Measurements from ENCODE around the gene SCAP.

The SCAP gene

DNA sequence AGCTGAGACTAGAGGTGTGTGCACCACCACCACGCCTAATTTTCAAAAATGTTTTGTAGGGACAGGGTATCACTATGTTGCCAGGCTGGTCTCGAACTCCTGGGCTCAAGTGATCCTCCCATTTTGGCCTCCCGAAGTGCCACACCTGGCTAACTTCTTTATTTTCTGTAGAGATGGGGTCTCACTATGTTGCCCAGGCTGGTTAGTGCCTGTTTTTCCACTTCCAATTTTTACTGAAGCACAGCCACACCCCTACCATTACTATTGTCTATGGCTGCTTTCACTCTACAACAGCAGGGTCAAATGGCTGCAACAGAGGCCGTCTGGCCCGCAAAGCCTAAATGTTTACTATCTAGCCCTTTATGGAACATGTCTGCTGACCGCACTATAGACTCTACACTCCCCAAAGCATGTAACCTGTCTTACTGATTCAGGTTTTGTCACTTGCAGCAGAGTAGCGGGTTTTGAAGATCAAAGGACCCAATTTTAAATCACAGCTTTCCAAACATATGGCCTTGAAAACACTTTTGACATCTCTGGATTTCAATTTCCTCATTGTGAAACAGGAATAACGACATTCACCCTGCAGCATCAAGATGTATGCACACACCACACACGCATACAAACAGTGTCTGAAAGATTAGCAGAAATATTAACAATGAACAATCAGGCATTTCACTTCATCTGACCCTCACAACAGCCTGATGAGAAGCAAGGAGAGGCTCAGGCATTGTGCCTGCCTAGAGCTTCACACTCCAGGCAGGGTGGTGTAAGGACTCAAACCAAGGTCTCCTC, 46.1 kb downstream of the SCAP start:
- no peak for DNase-seq

DNA sequence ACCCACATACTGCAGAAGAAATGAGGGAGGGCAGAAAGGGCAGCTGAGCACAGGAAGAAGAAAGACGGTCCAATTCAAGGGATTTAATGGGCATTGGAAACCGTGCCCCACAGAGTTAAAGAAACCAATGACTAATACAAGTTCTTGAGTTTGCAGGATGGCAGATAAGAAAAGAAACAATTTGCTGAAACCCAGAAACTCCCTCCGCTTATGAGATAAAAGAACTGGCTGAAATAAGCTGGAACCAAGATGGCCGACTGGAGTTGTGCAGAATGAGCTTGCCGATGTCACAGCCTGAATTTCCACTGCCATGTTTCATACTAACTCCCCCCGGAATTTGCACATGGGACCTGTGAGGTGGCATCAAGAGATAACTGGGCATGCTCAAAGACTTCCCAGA, 47.1 kb downstream of the SCAP start:
- no peak for DNase-seq

DNA sequence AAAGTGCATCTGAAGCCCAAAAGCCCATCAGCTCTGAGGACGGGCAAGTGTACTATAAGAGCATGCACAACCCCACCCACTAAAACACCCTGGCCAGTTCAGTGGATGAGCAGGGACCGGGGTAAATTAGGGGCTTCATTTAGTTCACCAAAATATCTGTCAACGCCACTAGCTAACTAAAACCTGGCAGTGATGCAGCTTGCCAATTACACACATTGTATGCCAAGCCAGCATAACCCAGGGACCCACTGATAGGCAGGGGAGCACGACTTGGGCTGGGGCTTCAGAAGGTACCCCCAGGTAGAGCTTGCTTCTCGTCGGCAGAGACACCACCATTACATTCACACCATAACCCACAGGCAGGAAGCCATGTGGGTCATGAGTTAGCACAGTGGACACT, 47.9 kb downstream of the SCAP start:
- DNase-seq: no peak

DNA sequence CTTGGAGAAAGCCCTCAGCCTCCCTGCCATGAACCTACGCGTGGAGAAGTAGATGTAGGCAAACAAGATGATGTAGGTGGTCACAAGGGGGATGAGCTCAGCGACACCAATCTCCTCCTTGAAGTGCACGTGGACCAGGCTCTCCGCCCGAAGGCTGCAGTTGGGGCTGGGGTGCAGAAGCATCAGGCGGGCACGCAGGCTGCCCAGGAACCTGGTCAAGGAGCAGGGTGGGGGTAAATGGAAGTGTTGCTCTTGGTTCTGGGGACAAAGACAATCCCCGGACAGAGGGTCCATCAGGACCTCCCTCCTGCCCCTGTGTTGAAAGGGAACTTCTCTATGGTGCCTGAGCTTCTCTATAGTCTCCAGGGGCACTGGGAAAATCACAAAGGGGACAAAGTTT, 49.8 kb downstream of the SCAP start:
- no peak for DNase-seq

DNA sequence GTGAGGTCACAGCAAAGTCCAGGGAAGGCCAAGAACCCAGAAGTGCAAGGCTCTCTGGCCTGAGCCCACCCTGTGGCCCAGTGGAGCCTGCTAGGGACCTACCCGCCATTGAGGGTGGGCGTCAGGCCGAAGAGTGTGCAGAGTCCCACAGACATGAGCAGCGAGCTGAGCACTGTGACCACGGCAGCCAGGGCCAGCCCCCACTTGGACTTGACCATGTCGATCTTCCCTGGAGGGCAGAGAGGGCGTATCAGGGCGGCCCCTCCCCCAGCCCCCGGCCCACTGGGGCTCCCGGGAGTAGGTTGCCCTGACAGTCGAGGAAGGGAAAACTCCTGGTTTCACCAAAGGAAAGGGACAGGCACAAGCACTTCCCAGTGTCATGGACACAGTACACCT, 50.4 kb downstream of the SCAP start:
- DNase-seq: no peak

DNA sequence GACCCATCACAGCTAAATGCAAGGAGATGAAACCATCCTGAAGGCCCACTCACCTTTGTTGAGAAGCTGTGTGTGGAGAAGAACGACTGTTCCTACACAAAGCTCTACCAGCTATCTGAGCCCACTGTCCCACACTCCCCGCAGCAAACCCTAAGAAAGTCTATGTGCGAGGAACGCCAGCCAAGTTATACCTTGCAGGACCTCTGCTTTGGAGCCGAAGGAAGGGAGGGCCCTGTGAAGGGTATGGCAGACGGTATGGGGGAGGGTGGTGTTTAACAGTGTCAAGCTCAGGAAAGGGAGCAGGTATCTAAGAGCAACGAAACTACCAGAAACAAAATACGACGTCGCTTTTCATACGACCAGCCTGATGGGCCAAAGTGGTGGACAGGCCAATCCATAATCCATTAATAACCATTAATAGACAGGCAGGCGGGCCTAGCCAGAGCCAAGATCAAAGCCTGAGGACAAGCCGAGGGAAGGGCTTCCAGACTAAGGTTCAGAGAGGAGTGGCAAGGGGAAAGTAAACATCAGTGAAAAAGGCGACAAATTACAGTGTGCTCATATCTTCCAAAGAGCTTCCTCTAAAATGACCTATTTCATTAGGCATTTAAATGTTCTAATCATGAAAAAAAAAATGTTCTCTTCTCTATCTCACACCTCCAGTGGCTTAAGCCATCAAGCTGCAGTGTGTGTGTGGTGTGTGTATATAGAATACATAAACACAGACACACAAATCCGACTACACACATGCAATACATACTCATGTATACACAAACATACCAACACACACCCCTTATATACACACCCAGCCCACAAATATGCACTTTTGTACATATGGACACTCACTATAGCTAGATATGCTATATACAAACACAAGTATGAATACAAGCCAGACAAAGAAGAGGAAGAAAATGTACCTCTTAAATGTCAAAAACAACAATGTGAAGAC, 51.0 kb downstream of the SCAP start:
- no peak for DNase-seq

DNA sequence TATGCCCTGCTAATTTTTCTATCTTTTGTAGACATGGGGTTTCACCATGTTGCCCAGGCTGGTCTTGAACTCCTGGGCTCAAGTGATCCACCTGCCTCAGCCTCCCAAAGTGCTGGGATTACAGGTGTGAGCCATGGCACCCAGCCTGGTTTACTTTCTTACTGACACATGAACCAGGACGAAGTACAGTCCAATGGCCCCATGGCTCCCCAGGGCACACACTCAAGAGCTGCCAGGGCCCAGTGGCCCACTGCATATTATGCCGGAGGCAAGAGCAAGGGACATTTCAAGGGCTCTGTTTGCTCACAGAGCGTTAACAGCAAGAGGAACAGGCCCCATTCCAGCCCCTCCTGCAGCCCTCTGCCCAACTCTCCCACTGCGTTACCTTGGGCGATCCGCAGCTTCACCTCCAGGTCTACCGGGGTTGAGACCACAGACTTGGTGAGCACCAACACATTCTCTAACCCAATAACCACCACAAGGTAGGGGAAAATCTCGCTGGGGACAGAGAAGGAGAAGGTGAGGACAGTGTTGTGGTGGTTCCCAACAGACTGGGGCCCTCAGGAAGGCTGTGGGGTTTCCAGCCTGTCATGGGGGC, 52.1 kb downstream of the SCAP start:
- no peak for DNase-seq

DNA sequence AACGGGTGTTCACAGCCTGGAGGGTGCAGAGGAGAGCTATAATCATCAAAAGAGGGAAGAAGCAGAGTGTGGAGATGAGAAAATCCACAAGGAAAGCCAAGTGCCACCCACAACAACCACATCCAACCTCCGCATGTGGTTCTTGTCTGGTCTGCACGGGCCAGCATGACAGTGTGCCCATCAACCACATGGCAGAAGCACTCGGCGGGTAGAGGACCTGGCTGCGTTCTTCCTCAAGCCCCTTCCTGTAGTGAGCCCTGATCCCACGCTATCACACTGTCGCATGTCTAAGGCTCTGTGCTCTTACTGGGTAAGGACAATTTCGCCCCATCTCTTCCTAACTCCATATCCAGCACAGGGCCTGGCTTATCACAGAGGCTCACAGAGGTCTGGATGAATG, 53.0 kb downstream of the SCAP start:
- DNase-seq: no peak

DNA sequence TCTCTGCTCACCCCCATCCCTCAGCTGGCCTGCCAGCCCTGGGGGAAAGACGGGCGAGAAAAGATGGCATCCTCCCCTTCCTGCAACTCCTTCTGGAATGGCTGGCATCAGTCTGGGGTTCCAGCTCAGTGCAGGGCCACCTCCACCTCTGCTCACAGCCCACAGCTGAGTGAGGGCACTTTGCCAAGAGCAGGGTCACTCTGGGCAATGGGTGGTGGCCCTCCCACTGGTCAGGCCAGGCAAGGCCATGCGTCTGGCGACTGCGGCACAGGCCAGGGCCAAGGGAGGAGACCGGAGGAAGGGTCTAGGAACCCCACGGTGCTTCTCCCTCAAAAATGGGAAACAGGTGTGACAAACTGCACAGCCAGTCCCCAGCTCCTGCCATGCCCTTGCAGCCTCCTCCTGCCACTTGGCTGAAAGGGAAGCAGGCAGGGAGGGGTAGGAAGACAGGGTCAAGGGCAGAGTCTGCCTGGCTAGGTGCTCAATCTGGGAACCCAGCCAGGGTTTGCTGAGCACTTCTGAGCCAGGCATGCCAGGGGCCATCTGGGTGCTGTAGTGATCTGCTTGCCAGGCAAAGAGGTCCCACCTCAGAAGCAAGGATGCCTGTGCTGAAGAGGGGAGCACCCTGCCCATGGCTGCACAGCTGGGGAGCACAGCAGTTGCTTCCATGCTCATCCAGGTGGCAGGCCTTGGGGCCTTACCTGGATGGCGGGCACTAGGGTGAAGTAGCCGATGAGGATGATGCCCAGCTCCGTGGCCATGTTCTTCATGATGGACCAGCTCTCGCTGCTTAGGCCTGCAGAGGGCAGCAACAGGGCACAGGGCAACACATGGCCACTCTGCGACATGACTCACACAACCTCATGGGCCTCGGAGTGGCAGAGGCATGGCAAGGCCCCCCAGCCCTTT, 53.7 kb downstream of the SCAP start:
- DNase-seq: no peak

DNA sequence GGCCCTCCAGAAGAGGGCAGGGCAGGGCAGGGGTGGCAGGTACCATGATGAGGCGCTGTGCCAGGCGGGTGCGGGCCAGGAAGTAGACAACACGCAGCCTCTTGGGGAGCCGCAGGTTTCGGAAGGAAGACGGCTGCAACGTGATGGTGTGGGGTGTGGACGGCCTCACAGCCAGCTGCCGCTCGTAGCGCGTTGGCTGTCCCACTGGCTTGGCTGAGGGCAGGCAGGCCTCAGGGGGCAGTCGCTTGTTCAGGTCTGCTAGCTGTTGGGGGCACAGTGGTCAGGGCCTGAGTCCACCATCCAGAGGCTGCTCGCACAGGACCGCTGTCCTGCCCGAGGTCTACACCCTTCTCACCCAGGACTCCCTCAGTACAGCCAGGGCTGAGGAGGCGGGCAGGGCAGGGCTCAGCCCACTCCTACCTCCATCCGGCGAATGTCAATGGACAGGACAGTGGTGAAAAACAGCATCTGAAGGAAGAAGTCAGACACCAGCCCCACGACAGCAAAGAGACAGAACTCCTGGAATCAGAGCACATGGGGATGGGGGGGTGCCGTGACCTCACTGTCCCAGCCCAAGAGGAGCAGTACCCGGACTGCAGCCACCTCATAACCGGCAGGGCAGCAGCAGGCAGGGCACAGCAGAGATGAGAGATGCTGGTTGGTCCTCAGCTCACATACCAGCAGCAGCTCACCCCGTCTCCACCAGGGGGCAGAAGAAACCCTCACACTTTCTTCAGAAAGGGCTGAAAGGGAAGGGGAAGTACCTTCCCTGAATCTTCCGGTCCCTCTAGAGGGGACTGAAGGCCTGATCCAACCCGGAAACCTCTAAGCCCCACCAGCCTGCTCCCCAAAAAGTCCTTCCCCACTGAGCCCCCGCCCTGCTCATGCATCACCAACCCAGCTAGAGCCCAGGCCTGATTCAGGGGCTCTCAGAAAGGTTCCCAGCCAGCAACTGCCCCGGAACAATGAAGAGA, 54.9 kb downstream of the SCAP start:
- peak; percentile 92 for DNase-seq

DNA sequence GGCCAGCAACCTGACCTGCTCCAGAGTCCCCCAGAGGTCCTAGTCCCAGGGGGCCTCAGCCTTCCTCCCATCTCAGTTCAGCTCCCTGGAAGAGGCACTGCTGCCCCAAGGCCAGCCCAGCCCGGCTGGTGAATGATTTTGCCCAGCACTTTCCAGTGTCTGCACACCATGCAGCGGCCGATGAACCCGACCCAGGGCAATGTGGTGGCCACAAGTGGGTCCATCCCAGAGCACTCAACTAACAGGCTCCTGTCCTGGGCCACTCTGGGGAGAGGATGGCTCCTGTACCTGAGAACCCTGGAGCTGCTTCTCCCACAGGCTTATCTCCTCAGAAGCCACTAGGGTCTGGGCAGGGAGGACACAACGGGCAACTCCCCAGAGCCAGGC, 55.7 kb downstream of the SCAP start:
- no peak for DNase-seq

DNA sequence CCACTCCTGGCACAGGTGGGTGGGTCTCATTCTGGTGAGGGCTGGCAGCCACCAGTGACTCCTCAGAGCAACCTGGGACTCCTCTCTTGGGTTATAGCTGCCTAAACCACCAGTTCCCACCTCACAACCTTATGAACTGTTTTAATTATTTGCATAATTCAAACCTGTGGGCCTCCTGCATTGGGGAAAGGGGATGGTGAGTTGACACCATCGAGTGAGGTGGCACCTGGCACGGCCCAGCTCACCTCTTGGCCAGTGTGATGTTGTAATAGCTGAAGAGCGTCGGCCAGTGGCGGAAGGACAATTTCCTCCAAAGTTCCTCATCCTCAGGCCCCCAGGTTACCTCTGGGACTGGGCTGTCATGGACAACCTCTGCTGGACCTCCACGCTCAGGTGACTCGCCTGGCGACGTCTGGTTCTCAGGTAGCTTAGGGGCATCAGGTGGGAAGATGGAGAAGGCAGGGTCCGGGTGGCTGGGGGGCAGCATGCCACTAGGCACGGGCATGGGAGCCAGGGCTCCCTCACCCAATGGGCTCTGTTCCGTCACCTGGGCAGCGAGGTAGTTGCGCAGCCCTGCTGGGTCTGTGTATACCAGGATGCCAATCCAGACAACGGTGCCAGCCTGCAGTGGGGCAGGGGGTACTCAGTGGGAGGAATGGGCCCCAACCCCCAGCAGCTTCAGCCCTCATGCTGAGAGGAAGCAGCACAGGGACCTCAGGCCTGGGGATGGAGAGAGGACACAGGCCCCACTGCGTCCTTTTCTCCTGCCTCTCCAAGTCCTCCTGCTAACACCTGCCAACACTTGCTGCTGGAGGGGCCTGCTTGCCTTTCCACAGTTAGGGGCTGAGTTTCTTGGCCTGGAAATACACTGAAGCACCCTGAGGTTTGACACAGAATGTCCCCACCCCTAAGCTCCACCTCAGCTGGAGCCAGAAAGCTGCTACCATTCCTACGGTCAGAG, 56.4 kb downstream of the SCAP start:
- DNase-seq: no peak

DNA sequence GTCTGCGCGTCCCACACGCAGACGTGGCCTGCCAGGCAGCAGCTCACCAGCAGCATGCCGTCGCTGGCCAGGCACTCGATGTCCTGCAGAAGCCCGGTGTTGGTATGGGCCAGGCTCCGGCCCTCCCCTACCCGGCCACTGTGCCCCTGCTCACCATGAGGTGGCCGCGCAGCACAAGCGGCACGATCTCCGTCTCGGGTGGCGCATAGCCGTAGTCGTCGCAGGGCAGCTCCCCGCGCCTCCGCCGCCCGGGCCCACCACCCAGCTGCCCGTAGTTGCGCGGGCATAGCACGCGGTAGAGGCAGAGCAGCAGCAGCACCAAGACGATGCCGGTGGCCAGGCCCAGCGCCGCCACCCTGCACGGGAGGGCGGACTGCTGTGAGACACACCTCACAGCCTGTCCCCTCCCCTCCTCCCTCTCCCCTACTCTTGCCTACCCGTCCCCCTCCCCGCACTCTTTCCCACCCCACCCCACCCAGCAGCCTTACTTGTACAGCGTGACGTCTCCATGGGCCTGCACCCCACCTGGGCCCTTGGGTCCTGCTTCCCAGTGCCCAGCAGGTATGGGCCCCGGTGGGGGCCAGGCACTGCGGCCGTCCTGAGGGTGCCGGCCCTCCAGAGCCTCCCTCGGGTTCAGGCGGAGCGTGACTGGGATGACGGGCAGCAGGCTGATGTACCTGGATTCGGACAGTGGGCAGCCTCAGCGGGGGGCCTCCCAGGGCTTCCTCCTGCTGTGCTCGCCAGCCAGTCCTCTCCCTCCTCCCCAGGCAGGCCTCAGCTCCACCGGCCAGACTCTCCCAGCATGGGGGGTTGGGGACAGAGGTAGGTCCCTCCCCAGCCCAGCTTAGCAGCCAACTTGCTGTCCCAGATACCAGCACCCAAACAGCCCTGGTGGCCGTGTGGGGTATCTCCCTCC, 57.3 kb downstream of the SCAP start:
- DNase-seq: no peak

DNA sequence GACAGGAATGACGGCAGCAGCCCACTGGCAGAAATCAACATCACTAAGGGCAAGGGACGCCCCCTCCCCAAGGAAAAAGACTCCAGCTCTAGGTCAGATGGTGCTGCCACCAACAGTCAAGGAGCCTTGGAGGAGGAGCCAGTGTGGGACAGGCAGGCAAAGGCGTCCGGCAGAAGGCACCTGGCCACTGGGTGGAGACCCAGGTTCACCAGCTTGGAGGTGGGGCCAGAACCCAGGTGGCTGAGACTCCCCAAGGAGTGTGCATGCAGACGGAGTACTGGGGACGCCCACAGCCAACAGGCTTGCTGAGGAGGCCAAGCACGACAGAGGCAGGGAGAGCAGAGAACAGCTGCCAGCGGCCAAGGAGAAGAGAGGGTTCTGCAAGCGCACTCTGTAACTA, 59.7 kb downstream of the SCAP start:
- no peak for DNase-seq

DNA sequence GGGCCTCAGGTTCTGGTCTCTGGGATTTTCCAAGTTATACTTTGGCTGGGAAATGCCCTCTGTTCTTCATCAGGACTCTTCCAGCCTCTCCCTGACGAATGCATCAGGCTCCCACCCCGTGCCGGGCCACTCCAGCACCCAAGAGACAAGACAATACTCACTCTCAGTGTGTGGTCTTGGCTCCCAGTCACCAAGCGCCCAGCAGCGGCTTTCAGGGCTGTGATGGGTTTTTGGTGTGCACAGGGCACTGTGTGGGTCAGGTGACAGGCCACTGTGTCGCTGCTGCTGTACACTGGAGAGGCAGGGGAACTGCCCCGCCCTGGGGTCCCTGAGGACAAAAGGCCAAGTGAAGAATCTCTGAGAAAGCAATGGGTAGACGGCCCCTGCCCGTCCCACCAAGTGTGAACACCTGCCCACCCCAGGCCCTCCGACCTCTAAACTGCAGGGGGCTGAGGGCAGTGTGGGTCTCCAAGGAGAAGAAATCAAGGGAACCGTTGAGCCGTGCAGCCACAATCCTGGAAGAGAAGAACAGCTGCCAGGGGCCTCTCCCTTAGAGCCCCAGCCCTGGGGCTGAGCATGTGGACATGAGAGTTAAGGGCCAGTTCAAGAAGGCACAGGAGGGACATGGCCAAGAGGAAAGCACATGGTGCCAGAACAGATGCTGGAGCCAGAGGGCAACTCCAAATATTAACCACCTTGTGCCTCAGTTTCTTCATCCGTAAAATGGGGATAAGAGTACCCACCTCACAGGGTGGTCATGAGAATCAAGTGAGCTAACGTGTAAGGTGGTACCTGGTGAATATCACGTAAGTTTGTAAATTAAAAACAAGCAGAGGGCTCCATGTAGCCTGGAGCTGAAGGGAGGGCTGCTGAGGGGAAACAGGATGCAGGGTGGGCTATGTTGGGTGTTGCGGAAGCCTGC, 60.8 kb downstream of the SCAP start:
- DNase-seq: no peak

DNA sequence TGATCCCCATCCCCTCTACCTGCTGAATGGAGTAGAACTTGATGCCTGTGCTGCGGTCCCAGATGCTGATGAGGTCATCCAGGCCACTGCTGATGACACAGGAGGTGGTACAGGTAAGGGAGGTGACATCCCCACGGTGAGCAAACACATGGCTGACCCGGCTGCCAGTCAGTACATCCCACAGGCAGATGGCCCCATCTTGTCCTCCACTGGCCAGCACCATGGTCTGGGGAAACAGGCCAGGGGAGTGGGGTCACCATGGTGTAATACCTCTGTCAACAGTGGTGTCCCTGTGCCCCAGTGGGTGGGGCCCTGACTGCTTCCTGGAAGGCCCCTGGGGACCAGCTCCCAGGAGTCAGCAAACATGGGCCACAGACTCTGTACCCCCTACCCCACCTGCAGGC, 61.6 kb downstream of the SCAP start:
- no peak for DNase-seq

DNA sequence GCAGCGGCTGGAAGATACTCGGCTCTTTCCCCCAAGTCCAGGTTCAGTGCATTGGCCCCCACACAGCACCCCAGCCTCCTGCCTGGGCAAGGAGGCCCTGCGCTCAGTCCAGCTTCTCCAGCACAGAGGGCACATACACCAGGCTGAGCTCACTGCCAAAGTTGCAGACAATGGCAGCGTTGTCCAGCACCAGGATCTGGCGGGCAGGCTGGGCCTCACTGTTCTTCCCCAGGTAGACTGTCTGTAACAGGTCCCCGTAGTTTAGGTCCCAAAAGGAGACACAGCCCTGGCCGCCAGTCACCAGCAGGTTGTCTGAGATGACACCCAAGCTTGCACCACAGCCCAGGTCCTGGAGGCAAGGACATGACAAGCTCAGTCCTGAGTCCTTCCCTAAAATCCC, 62.0 kb downstream of the SCAP start:
- no peak for DNase-seq

Data from CD4-positive, alpha-beta T cell treated with Interleukin-17A for 4 hours (primary cell).